ENCODE results near the gene PLD3. TPM values are rescaled to one million over a fixed set of nuclear protein-coding genes. Genes with fewer than 3 reads are reported as not detected.
"Not testable (repeated sequence)": the region's sequence is repeated elsewhere in the genome, so short reads cannot be mapped to it uniquely, and the experiment has no call there.

PLD3 gene
- total RNA-seq, 1 donor from 2014 or later: 155 TPM

- no peak for DNase-seq (ENCODE audit: low read depth, low spot score)
Measured at GRCh38 chr19:40387155-40387554, 38.7 kb downstream of the PLD3 start.

DNA sequence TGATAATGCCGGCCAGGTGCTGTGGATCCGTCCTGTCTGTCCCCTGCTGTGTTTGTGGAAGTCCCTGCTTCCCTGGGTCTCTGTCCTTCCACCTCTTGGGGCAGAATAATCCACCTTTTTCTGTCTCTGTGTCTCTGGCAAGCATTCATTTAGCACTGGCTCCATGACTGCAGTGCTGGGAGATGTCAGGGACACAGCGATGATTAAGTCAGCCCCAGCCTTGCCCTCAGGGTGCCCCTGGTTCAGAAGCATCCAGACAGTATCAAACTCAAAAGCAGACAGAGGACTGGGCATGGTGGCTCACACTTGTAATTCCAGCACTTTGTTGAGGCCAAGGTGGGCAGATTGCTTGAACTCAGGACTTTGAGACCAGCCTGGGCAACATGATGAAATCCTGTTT, 40.0 kb downstream of the PLD3 start:
- no peak for DNase-seq (ENCODE audit: low read depth, low spot score)

GRCh38 chr19:40389404-40390083, 41.0 kb downstream of the PLD3 start:
- no peak for DNase-seq (ENCODE audit: low read depth, low spot score)

GRCh38 chr19:40390084-40390742, 41.7 kb downstream of the PLD3 start, which contains the start of gene HIPK4:
TSS of gene HIPK4 (minus strand) at chr19:40390181. CDS start at chr19:40389902, 279 bp downstream.
- no peak for DNase-seq (ENCODE audit: low read depth, low spot score)

DNA sequence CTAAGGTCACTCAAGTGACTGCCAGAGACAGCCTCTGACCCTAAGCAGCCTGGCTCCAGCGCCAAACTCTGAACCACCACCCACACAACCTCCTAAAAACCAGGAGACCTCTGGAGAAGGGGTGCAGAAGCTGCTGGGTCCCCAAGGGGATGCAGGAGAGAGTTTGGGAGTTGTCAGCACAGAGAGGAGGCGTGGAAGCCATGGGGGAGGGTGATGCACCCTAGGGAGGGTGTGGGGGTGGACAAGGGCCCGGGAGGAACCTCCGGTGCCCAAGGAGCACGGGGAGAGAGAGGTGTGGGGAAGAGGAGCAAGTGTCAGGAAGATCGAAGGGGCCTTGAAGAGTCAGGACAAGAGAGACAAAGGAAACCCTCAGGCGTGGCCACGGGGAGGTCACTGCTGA, 43.6 kb downstream of the PLD3 start:
- no peak for DNase-seq (ENCODE audit: low read depth, low spot score)

DNA sequence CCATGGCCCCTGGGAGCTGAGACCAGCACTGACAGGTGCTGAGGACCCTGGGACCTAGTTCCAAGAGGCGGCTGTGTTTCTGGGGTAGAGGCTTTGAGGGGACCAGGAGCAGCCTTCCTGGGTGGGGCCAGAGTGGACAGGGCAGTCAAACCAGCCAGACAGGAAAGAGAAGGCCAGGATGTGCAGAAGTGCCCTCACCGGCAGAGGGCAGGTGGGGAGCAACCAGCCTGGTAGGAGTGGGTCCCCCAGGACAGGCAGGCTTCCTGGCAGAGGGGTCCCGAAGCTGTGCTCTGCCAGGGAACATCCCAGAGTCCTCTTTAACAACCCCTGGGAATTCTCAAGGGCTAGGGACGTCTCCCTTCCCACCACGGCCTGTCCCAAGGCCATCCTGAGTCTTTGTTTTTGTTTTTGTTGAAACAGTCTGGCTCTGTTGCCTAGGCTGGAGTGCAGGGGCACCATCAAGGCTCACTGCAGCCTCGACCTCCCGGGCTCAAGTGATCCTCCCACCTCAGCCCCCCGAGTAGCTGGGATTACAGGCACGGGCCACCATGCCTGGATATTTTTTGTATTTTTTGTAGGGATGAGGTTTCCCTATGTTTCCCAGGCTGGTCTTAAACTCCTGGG, 44.5 kb downstream of the PLD3 start:
- DNase-seq (ENCODE audit: low read depth, low spot score): no peak

GRCh38 chr19:40393894-40394815, 45.7 kb downstream of the PLD3 start:
- no peak for DNase-seq (ENCODE audit: low read depth, low spot score)

- DNase-seq (ENCODE audit: low read depth, low spot score): no peak
Measured at GRCh38 chr19:40394816-40395210, 46.3 kb downstream of the PLD3 start.

DNA sequence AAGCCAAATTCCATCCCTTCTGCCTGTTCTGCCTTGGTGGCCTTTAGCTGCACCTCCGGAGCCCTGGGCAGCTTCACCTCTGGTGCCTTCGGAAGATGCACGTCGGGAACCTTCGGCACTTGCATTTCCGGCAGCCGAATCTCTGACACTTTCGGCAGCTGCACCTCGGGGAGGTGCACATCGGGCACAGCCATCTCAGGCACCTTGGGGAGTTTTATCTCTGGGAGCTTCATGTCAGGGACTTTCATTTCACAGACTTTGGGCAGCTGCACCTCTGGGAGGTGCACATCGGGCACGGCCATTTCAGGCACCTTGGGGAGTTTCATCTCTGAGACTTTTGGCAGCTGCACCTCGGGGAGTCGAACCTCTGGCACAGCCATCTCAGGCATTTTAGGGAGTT, 47.5 kb downstream of the PLD3 start:
- DNase-seq (ENCODE audit: low read depth, low spot score): no peak

DNA sequence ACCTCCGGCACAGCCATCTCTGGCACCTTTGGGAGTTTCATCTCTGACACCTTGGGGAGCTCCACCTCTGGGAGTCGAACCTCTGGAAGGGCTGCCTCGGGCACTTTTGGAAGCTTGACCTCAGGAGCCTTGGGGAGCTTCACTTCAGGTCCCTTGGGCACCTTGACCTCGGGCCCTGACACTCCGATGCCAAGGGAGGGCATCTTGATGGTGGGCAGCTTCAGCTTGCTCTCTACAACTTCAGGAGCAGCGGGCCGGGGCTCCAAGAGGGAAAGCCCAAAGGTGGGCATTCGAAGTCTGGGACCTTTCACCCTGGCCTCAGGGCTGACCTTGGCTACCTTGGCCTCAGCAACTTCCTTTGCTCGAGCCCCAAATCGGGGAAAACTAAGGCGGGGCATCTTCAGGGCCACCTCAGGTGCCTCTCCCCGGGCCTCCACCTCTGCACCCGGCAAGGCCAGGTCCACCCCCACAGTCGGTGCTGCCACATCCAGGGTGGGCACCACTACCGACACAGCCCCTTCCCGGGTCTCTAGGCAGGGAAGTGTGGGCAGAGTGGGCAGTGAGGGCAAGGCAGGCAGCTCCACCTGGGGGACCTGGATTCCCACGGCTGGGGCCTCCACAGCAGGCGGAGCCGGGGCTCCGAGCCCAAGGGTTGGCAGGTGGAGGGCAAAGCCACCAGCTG, 48.5 kb downstream of the PLD3 start:
- DNase-seq (ENCODE audit: low read depth, low spot score): no peak

- no peak for DNase-seq (ENCODE audit: low read depth, low spot score)
Measured at GRCh38 chr19:40397568-40397906, 49.0 kb downstream of the PLD3 start.

- no peak for DNase-seq (ENCODE audit: low read depth, low spot score)
Measured at GRCh38 chr19:40398417-40399131, 50.1 kb downstream of the PLD3 start.

DNA sequence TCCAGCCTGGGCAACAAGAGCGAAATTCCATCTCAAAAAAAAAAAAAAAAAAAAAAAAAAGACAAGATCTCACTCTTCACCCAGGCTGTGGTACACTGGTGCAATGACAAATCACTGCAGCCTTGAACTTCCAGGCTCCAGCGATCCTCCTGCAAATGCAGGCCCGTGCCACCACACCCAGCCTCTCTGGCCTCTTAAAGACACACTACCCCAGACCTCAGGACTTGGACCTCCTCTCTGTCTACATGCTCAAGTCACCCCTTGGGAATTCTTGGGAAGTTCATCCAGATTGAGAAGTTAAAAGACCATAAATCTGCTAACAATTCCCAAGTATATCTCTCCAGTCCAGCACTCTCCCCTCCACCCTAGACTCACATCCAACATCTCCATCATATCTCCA, 52.1 kb downstream of the PLD3 start:
- DNase-seq (ENCODE audit: low read depth, low spot score): no peak

GRCh38 chr19:40403262-40403984, 54.9 kb downstream of the PLD3 start:
- peak; percentile 66 for DNase-seq (ENCODE audit: low read depth, low spot score)

- no peak for DNase-seq (ENCODE audit: low read depth, low spot score)
Measured at GRCh38 chr19:40407714-40408597, 59.5 kb downstream of the PLD3 start.

DNA sequence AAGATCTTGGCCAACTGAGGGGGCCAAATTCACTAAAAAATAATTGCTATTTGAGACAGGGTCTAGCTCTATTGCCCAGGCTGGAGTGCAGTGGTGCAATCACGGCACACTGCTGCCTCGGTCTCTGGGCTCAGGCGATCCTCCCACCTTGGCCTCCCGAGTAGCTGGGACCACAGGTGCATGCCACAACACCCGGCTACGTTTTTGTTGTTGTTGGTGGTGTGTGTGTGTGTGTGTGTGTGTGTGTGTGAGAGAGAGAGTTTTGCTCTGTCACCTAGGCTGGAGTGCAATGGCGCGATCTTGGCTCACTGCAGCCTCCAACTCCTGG, 60.1 kb downstream of the PLD3 start:
- not testable (repeated sequence) for DNase-seq (ENCODE audit: low read depth, low spot score)

DNA sequence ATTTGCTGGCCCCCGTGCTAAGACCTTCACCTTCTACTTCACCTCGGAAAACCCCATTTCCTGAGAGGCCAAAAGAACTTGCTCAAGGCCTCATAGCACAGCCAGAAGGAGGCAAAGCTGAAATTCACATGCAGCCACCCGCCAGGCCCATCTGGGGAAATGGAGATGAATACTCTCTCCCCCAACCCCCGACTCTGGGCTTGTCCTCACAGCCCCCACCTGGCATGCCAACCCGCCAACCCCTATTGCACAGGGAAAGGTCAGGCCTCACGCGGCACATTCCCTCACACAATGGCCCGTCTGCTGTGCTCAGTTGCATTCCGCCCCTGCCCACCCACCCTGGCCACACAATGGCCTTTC, 61.5 kb downstream of the PLD3 start:
- DNase-seq (ENCODE audit: low read depth, low spot score): no peak

DNA sequence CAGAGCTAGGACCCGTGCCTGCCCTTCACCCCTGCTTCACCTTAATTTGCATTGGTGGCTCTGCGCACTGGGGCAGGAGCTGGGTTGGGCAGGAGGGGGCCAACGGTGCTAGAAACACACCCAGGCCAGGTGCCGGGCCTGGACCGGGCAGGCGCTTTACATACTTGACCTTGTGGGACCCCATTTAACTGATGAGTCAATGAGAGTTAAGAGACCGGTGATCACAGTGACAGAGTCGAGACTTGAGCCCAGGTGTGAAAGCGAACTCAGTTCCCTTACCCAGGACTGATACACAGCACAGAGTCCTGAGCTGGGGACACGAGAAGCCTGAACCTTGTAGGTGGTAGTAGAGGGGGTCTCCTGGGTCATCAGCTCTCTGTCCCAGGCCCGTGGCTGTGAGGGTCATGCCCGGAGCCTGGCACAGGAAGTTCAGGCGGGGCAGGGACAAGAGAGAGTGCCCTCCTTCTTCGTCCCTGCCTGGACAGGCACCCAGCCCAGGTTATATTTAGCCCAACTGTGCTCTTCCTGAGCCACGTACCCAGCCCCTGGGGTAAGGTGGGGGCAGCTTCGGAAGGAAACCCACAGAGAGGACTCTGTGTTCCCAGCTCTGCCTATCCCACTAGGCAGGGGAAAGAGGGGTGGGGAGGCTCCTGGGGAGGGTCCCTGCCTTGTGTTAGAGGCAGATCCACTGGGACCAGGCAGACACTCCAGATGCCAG, 62.8 kb downstream of the PLD3 start:
- DNase-seq (ENCODE audit: low read depth, low spot score): no peak

Measured in pulmonary artery endothelial cell (primary cell).